Astrocyte (in vitro differentiated cells and primary cell): ENCODE data around the gene PARVB.

Source experiments
- EZH2 ChIP-seq: IDR thresholded peaks from 2 replicates; pipeline ENCODE4 v1.6.1; 2012; ENCODE audit warnings: mild to moderate bottlenecking, low read length, inconsistent platforms; ENCODE audit not compliant: insufficient read depth
- TF ChIP-seq, protein P1 (sequence below): IDR thresholded peaks from 2 replicates; pipeline ENCODE4 v1.5.1; 2011; ENCODE audit warnings: low read depth, mild to moderate bottlenecking, inconsistent platforms, low read length, moderate library complexity; ENCODE audit not compliant: insufficient read depth

DNA sequence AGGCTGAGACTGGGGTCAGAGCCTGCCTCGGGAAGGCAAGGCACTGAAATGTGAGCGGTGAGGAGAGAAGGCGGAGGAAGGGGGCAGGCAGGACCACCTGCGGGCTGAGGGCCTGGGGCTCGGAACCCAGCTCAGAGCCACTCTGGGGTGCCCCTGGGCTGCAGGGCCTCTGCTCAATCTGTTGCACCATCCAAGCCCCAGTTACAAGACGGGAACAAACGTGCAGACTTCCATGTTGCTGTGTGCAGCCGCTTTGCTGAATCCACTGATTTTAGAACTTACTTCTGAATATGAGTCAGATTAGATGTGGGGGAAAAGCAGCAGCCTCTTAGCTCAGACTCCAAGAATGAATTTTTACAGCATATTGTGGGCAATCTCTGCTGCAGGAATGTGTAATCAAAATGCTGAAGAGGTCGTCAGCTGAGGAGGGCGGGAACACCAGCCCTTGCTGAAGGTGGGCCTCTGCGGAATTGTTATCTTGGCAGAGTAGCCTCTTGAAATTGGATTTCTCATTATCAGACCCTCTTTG is 178.2 kb downstream of the PARVB start:
- TF ChIP-seq, protein P1, sequence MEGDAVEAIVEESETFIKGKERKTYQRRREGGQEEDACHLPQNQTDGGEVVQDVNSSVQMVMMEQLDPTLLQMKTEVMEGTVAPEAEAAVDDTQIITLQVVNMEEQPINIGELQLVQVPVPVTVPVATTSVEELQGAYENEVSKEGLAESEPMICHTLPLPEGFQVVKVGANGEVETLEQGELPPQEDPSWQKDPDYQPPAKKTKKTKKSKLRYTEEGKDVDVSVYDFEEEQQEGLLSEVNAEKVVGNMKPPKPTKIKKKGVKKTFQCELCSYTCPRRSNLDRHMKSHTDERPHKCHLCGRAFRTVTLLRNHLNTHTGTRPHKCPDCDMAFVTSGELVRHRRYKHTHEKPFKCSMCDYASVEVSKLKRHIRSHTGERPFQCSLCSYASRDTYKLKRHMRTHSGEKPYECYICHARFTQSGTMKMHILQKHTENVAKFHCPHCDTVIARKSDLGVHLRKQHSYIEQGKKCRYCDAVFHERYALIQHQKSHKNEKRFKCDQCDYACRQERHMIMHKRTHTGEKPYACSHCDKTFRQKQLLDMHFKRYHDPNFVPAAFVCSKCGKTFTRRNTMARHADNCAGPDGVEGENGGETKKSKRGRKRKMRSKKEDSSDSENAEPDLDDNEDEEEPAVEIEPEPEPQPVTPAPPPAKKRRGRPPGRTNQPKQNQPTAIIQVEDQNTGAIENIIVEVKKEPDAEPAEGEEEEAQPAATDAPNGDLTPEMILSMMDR = no peak
- no peak for TF ChIP-seq EZH2
